GM12878 (cell line): ENCODE results near the gene ARSA. TPM values are rescaled to one million over a fixed set of nuclear protein-coding genes. Genes with fewer than 3 reads are reported as not detected.
A peak's percentile ranks its signal among the peaks of the same experiment; 100 is the strongest.

Source experiments
- ATAC-seq: fragments of 200-7000 bp; cut with Tn5 transposase; 3 replicates; pipeline ENCODE4 v1.9.1; 2020; ENCODE audit warnings: mild to moderate bottlenecking, moderate library complexity
- BruUV-seq: library from RNA; stranded (reverse); fragments of 400-500 nt; replicated peaks from 2 replicates; lab custom pipeline; 2021; lab: Mats Ljungman, UMichigan
- CTCF ChIA-PET: fragments of 300-600 bp; sonication (Branson Sonifier 250); formaldehyde crosslinking; extraction: SDS; loops from one replicate; lab custom pipeline; 2021; ENCODE audit warnings: inconsistent platforms; lab: Yijun Ruan, JAX
- POLR2A ChIA-PET: fragments of 350-600 bp; formaldehyde crosslinking; extraction: SDS; loops from one replicate; lab custom pipeline; 2021; ENCODE audit warnings: inconsistent platforms; lab: Charles Lee
- RAD21 ChIA-PET: fragments of 300-600 bp; sonication (Branson Sonifier 250); formaldehyde crosslinking; loops from one replicate; lab custom pipeline; 2023; ENCODE audit warnings: antibody characterized with exemption; ENCODE audit not compliant: unreplicated experiment; lab: Charles Lee
- SMC1A ChIA-PET: fragments of 300-600 bp; sonication (Branson Sonifier 250); formaldehyde crosslinking; loops from one replicate; lab custom pipeline; 2023; ENCODE audit not compliant: unreplicated experiment, uncharacterized antibody; lab: Charles Lee
- DNase-seq: peaks from one replicate; pipeline ENCODE4 v3.0.0-alpha.2; 2011; ENCODE audit warnings: low read depth, low spot score
- FAIRE-seq: peaks from 3 replicates; lab custom pipeline; 2011; peaks lifted over from hg19 to GRCh38; lab: Jason Lieb, UNC
- H2AFZ ChIP-seq: 2 replicates; pipeline ENCODE4 v1.6.0; 2011; ENCODE audit warnings: low read depth, low read length, control low read depth; ENCODE audit not compliant: control insufficient read depth
- H3K27ac ChIP-seq: 2 replicates; pipeline ENCODE4 v1.5.1; 2011; ENCODE audit warnings: control low read depth; ENCODE audit not compliant: control insufficient read depth, insufficient read depth
- H3K27me3 ChIP-seq, 2 experiments: replicated peaks in 1 of 2; 2 replicates each; pipeline versions ENCODE4 v1.6.0 to v1.6.1; 2011; ENCODE audit warnings: low read length in 1 of 2; ENCODE audit not compliant: control insufficient read depth in 2 of 2, insufficient read depth in 2 of 2
- H3K36me3 ChIP-seq, 2 experiments: 2 replicates each; pipeline ENCODE4 v1.5.1; 2011; ENCODE audit warnings: low read length in 1 of 2; ENCODE audit not compliant: control insufficient read depth in 2 of 2, insufficient read depth in 2 of 2
- H3K4me1 ChIP-seq: 2 replicates; pipeline ENCODE4 v1.6.1; 2011; ENCODE audit warnings: mild to moderate bottlenecking, low read length, moderate library complexity, mixed read lengths; ENCODE audit not compliant: control insufficient read depth, insufficient read depth
- H3K4me2 ChIP-seq: 2 replicates; pipeline ENCODE4 v1.6.0; 2011; ENCODE audit warnings: control low read depth; ENCODE audit not compliant: control insufficient read depth, insufficient read depth
- H3K4me3 ChIP-seq: fragments of 200-600 bp; sonication (generic); 2 replicates; pipeline ENCODE4 v1.5.1; 2016
- H3K79me2 ChIP-seq: 2 replicates; pipeline ENCODE4 v1.6.0; 2011; ENCODE audit warnings: low read length; ENCODE audit not compliant: control insufficient read depth, insufficient read depth
- H3K9ac ChIP-seq: 2 replicates; pipeline ENCODE4 v1.8.0; 2011; ENCODE audit warnings: low read length, control low read depth, mixed read lengths; ENCODE audit not compliant: control insufficient read depth, insufficient read depth
- H3K9me3 ChIP-seq: replicated peaks from 3 replicates; pipeline ENCODE4 v1.5.1; 2011; ENCODE audit warnings: mild to moderate bottlenecking, low read length; ENCODE audit not compliant: control insufficient read depth, insufficient read depth
- H4K20me1 ChIP-seq: 2 replicates; pipeline ENCODE4 v1.6.0; 2011; ENCODE audit not compliant: control insufficient read depth, insufficient read depth
- BRCA1 ChIP-seq: IDR thresholded peaks from 2 replicates; pipeline ENCODE4 v1.6.1; 2011; ENCODE audit warnings: low read depth, low read length, improper control_type of control experiment
- EGR1 ChIP-seq, 2 experiments: IDR thresholded peaks; 1 replicate in 1 of 2; 2 replicates in 1 of 2; pipeline ENCODE4 v1.6.1; 2011 to 2012; ENCODE audit warnings: low read depth in 2 of 2, low read length in 2 of 2, borderline replicate concordance in 1 of 2, mild to moderate bottlenecking in 1 of 2, moderate library complexity in 1 of 2
- LARP7 ChIP-seq: fragments of 450-650 bp; IDR thresholded peaks from 2 replicates; pipeline ENCODE4 v1.6.1; 2017; ENCODE audit warnings: mild to moderate bottlenecking
- NR2F1 ChIP-seq: fragments of 450-650 bp; conservative IDR thresholded peaks from 2 replicates; pipeline ENCODE4 v1.6.1; 2017; ENCODE audit warnings: mild to moderate bottlenecking
- PAX8 ChIP-seq: fragments of 450-650 bp; IDR thresholded peaks from 2 replicates; pipeline ENCODE4 v1.6.1; 2017; ENCODE audit warnings: mild to moderate bottlenecking, moderate library complexity
- SUZ12 ChIP-seq: fragments of 200-600 bp; sonication (generic); IDR thresholded peaks from one replicate; pipeline ENCODE4 v1.6.1; 2018; ENCODE audit warnings: antibody characterized with exemption, mild to moderate bottlenecking; ENCODE audit not compliant: unreplicated experiment
- TCF12 ChIP-seq: IDR thresholded peaks from 2 replicates; pipeline ENCODE4 v1.6.1; 2011; ENCODE audit warnings: low read depth, mild to moderate bottlenecking, low read length
- ZNF24 ChIP-seq: fragments of 450-650 bp; IDR thresholded peaks from 2 replicates; pipeline ENCODE4 v1.6.1; 2017; ENCODE audit warnings: antibody characterized with exemption, mild to moderate bottlenecking
- WGBS: methylation state at CpG from one replicate; pipeline ENCODE4 v1.1.6; 2016; ENCODE audit warnings: low lambda C conversion rate; ENCODE audit not compliant: insufficient replicate concordance, insufficient coverage; ENCODE audit errors: missing lambda C conversion rate; 5-methylcytosine and 5-hydroxymethylcytosine counted together
- in situ Hi-C: fragments of 300-500 bp; cut with MboI; formaldehyde crosslinking; loops from 9 replicates; pipeline ENCODE4 v1.14.3; 2018; ENCODE audit warnings: mixed read lengths
- intact Hi-C: fragments of 100-400 bp; cut with micrococcal nuclease; formaldehyde crosslinking; loops from one replicate; pipeline ENCODE4 v1.14.2; 2022; ENCODE audit not compliant: unreplicated experiment
- polyA plus RNA-seq, 11 experiments: library from polyadenylated mRNA; depleted of rRNA in 4 of 11; unstranded in 6 of 11; stranded (reverse) in 5 of 11; fragments of >200 nt; fragmentation: Nextera tagmentation in 4 of 11; fragmentation: Illumina TruSeq in 1 of 11; extraction: Ambion mirVana in 4 of 11; extraction: Trizol in 1 of 11; gene quantifications; 1 replicate in 1 of 11; 2 replicates in 10 of 11; pipeline versions ENCODE4 v1.2.1 to v1.2.3, GENCODE V29; 2011 to 2016; ENCODE audit warnings: inconsistent platforms in 2 of 11, missing spikeins in 2 of 11, low read depth in 1 of 11
- total RNA-seq, 4 experiments: library from RNA; depleted of rRNA in 3 of 4; stranded (reverse); fragments of >200 nt in 3 of 4; fragmentation: Illumina TruSeq in 1 of 4; extraction: Trizol in 1 of 4; gene quantifications; 2 replicates each; pipeline versions ENCODE4 v1.2.1 to v1.2.3, GENCODE V29; 2013 to 2021
- TF ChIP-seq, protein P1 (sequence below): fragments of 450-650 bp; IDR thresholded peaks from 2 replicates; pipeline ENCODE4 v1.6.1; 2017; ENCODE audit warnings: mild to moderate bottlenecking, moderate library complexity
- TF ChIP-seq, protein P2 (sequence below): fragments of 450-650 bp; IDR thresholded peaks from 2 replicates; pipeline ENCODE4 v1.6.1; 2018; ENCODE audit warnings: mild to moderate bottlenecking, low read depth, moderate library complexity; ENCODE audit not compliant: partially characterized antibody

ARSA gene
- total and polyA plus RNA-seq, 10 of the 15 experiments (the other 5 are each of a cell fraction or from before 2014, with no cell fraction given), result 0.39 to 26.3 (median 9.8) TPM

DNA sequence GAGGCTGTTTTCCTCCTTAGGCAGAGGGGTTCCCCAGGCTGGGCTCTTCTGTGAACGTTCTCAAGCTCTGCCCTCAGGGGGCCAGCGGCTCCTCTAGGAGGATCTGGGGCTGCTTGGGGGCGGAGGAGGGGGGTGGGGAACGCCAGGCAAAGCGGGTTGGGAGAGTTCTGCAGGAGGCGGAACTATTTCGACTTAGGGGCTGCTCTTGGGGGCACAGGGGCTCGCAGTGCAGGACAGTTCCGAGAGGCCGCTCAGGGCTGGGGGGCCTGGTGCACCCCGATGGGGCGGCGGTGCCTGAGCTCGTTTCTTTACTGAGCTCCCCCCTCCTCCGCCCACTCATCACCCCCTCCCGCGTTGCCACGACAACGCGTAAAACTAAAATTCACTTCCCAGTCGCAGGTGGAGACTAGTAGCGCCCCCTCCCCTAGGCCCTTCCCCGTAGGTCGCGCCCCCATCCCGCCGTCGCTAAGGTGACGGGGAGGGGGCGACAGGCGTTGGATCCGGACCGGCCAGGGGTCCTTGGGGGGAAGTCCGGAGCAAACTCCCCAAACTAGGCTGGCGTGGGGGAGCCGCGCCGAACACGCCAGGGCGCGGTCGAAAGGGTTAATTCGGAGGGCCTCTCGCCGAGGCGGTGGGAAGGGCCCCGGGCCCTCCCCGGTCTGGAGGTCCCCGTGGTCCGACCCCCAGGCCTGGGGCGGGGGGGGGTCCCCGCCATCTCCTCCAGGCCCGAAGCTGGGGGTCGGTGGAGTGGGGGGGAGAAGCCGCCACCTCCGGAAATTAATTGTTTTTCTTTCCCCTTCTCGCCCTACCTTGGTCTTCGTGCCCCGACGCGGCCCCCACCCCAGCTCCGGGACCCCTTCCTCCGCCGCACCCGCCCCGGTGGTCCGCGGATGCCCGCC, 45.5 kb upstream of the ARSA start:
- no peak for FAIRE-seq
- SMC1A ChIA-PET, result no interaction called here
- DNase-seq, result no peak
- intact Hi-C loops (no loop called here), in situ Hi-C loops (no loop called here)
- ATAC-seq, result no peak
- H4K20me1 ChIP-seq, result no peaks in the 10 kb centered on the region
- POLR2A ChIA-PET, result no interaction called here
- no peaks in the 10 kb centered on the region for H3K4me1 ChIP-seq
- H3K27ac ChIP-seq, result no peak overlapping the region
- H3K79me2 ChIP-seq, result no peaks in the 10 kb centered on the region
- RAD21 ChIA-PET, result no interaction called here
- peak overlapping the region; percentile 42; the same call in 1 of the 2 replicates for H3K4me2 ChIP-seq
- BruUV-seq, result no TSS peak
- 4% methylated on average over 40 of the region's 69 CpGs for WGBS
- CTCF ChIA-PET, result no interaction called here
- TF ChIP-seq NR2F1 (no peak), BRCA1 (no peak), ZNF24 (no peak), TCF12 (no peak), SUZ12 (peak; percentile 60), PAX8 (no peak), LARP7 (no peak), EGR1 (IDR thresholded peaks at IDR 0.05; ENCODE audit: borderline replicate concordance in 1 of 2, low read depth in 2 of 2, low read length in 2 of 2) (peak in 1 of 2 experiments; percentile 48; a peak in 1 of 3 replicates)
- TF ChIP-seq, protein P1, sequence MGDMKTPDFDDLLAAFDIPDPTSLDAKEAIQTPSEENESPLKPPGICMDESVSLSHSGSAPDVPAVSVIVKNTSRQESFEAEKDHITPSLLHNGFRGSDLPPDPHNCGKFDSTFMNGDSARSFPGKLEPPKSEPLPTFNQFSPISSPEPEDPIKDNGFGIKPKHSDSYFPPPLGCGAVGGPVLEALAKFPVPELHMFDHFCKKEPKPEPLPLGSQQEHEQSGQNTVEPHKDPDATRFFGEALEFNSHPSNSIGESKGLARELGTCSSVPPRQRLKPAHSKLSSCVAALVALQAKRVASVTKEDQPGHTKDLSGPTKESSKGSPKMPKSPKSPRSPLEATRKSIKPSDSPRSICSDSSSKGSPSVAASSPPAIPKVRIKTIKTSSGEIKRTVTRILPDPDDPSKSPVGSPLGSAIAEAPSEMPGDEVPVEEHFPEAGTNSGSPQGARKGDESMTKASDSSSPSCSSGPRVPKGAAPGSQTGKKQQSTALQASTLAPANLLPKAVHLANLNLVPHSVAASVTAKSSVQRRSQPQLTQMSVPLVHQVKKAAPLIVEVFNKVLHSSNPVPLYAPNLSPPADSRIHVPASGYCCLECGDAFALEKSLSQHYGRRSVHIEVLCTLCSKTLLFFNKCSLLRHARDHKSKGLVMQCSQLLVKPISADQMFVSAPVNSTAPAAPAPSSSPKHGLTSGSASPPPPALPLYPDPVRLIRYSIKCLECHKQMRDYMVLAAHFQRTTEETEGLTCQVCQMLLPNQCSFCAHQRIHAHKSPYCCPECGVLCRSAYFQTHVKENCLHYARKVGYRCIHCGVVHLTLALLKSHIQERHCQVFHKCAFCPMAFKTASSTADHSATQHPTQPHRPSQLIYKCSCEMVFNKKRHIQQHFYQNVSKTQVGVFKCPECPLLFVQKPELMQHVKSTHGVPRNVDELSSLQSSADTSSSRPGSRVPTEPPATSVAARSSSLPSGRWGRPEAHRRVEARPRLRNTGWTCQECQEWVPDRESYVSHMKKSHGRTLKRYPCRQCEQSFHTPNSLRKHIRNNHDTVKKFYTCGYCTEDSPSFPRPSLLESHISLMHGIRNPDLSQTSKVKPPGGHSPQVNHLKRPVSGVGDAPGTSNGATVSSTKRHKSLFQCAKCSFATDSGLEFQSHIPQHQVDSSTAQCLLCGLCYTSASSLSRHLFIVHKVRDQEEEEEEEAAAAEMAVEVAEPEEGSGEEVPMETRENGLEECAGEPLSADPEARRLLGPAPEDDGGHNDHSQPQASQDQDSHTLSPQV, result no peak
- TF ChIP-seq, protein P2, sequence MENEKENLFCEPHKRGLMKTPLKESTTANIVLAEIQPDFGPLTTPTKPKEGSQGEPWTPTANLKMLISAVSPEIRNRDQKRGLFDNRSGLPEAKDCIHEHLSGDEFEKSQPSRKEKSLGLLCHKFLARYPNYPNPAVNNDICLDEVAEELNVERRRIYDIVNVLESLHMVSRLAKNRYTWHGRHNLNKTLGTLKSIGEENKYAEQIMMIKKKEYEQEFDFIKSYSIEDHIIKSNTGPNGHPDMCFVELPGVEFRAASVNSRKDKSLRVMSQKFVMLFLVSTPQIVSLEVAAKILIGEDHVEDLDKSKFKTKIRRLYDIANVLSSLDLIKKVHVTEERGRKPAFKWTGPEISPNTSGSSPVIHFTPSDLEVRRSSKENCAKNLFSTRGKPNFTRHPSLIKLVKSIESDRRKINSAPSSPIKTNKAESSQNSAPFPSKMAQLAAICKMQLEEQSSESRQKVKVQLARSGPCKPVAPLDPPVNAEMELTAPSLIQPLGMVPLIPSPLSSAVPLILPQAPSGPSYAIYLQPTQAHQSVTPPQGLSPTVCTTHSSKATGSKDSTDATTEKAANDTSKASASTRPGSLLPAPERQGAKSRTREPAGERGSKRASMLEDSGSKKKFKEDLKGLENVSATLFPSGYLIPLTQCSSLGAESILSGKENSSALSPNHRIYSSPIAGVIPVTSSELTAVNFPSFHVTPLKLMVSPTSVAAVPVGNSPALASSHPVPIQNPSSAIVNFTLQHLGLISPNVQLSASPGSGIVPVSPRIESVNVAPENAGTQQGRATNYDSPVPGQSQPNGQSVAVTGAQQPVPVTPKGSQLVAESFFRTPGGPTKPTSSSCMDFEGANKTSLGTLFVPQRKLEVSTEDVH, result no peak
- TF ChIP-seq, all 136 proteins: peak for 2
- H3K9ac ChIP-seq, result no peak overlapping the region
- H3K4me3 ChIP-seq, result no peak overlapping the region
- peaks cover 8 to 12% of the 10 kb centered on the region in 2 experiments for H3K27me3 ChIP-seq
- H3K9me3 ChIP-seq, result no peaks in the 10 kb centered on the region
- H3K36me3 ChIP-seq, result no peaks in the 10 kb centered on the region
- no peak overlapping the region for H2AFZ ChIP-seq
